GM06990 (cell line): ENCODE measurements around the gene PCCB.

Source experiments
- DNase-seq: peaks from one replicate; pipeline ENCODE4 v3.0.0-alpha.2; 2011; ENCODE audit not compliant: insufficient read length; ENCODE audit errors: extremely low read depth
- H3K27me3 ChIP-seq: replicated peaks from 2 replicates; pipeline ENCODE4 v1.6.0; 2011; ENCODE audit warnings: low read length; ENCODE audit not compliant: control insufficient read depth, insufficient read depth
- H3K36me3 ChIP-seq: 2 replicates; pipeline ENCODE4 v1.5.1; 2011; ENCODE audit warnings: low read length; ENCODE audit not compliant: control insufficient read depth, insufficient read depth
- H3K4me3 ChIP-seq: replicated peaks from 2 replicates; pipeline ENCODE4 v1.5.1; 2011; ENCODE audit warnings: low read depth, mild to moderate bottlenecking, control low read depth, low read length
- CTCF ChIP-seq: IDR thresholded peaks from 2 replicates; pipeline ENCODE4 v1.5.1; 2011; ENCODE audit warnings: low read length, control low read depth, mild to moderate bottlenecking, inconsistent platforms; ENCODE audit not compliant: insufficient read depth, poor library complexity, severe bottlenecking

PCCB gene

GRCh38 chr3:136276049-136276755, 26.1 kb downstream of the PCCB start:
- DNase-seq = no peak
- Histone ChIP-seq H3K36me3 (peaks cover 4% of the 10 kb centered on the region), H3K27me3 (no peaks in the 10 kb centered on the region), H3K4me3 (no peak overlapping the region)
- TF ChIP-seq CTCF = no peak

DNA sequence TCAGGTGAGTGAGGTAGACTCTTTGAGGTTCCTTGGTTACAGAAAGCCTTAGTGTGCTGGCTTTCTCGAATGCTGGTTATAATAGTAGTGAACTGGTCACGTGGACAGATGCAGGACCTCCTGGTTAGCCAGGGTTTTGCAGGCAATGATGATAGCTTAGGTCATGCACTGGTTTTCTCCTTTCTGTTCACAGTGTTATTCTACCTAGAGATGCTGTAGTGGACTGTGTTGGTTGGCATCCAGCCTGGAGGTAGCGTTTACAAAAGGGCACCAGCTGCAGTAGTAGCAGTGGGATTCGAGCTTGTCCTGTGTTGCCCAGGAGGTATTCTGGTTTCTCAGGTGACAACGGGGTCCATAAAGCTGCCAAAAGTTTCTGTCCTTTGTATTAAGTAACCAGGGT, 27.0 kb downstream of the PCCB start:
- no peak for TF ChIP-seq CTCF
- DNase-seq = no peak
- peaks cover 4% of the 10 kb centered on the region for H3K36me3 ChIP-seq

DNA sequence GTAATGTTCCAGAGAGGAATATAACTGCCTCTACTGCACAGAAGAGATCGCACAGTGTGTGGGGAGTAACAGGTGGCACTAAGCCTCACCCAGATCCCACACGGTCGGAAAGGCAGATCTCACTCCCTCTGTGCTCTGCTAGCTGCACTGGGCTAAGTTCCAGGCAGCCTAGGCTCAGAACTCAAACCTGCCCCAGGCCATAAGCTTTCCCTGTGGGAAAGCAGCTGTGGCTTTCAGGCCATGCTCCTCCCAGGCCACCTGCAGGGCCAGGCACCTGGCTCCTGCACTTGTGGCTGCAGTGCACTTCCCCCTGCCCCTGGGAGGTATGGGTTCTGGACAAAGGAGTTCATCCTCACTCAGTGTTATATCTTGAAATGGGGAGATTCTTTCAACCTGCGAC, 27.5 kb downstream of the PCCB start:
- peaks cover 4% of the 10 kb centered on the region for H3K36me3 ChIP-seq
- H3K4me3 ChIP-seq = no peak overlapping the region
- H3K27me3 ChIP-seq = no peaks in the 10 kb centered on the region
- DNase-seq = no peak
- TF ChIP-seq CTCF = no peak

More for the DNA sequence above, 27.0 kb downstream of the PCCB start:
- Histone ChIP-seq H3K27me3 (no peaks in the 10 kb centered on the region), H3K4me3 (no peak overlapping the region)

GRCh38 chr3:136279092-136279491, 29.0 kb downstream of the PCCB start:
- H3K4me3 ChIP-seq = no peak overlapping the region
- no peaks in the 10 kb centered on the region for H3K27me3 ChIP-seq
- no peak for TF ChIP-seq CTCF
- peaks cover 6% of the 10 kb centered on the region for H3K36me3 ChIP-seq
- DNase-seq = no peak

- H3K27me3 ChIP-seq = no peaks in the 10 kb centered on the region
- no peak overlapping the region for H3K4me3 ChIP-seq
- no peak for DNase-seq
- H3K36me3 ChIP-seq = peaks cover 8% of the 10 kb centered on the region
- TF ChIP-seq CTCF = no peak
Observed at GRCh38 chr3:136280961-136281360, 30.8 kb downstream of the PCCB start.
